ENCODE results near the gene DRC7. TPM values are rescaled to one million over a fixed set of nuclear protein-coding genes. Genes with fewer than 3 reads are reported as not detected.

DRC7 gene
- total and polyA plus RNA-seq, 5 experiments from 2014 or later, result not detected

DNA sequence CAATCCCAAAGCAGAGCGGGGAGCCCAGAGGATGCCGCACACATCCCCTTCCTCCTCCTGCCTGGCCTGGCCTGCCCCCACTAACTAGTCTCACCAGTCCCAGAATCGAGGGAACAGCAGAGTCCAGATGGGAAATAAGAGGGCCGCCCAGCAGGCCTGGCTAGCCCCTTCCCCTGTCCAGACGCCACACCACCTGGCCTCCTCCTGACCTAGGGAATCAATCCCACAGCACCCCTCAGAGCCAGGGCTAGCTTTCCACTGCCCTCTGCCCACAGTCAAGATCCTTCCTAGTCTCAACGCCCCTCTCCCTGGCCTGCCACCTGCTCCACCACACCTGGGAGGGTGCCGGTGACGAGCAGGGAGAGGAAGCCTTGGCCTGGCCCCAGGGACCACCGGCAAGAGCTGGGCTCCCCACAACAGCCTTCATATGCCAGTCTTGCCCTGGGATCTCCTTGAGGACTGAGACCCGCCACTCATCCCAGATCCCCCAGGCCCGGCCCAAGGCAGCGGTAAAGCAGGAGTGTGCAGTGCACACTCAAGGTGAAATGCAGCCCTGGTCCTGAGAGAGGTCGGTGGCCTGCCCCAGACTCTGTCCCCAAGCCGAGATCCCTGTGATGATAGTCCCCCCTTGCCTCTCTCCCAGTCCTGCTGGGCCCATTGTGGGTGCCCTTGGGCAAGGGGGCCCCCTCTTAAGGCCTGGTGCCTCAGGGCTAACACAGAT, 68.8 kb downstream of the DRC7 start:
- Mint-ChIP-seq H3K27me3 (no peaks in the 10 kb centered on the region), H3K9me3 (no peaks in the 10 kb centered on the region), H3K27ac (no peak overlapping the region), H3K4me1 (no peaks in the 10 kb centered on the region), H3K4me3 (no peak overlapping the region), H3K36me3 (no peaks in the 10 kb centered on the region)
- DNase-seq (no peak), ATAC-seq (no peak)
- POLR2A ChIA-PET, result no interaction called here

GRCh38 chr16:57764006-57764340, 69.4 kb downstream of the DRC7 start:
- no peaks in the 10 kb centered on the region for H3K4me1 Mint-ChIP-seq
- no peaks in the 10 kb centered on the region for H3K36me3 Mint-ChIP-seq
- no peak overlapping the region for H3K4me3 Mint-ChIP-seq
- H3K27ac Mint-ChIP-seq, result no peak overlapping the region
- POLR2A ChIA-PET, result no interaction called here
- DNase-seq (no peak), ATAC-seq (no peak)
- no peaks in the 10 kb centered on the region for H3K9me3 Mint-ChIP-seq
- H3K27me3 Mint-ChIP-seq, result no peaks in the 10 kb centered on the region

DNA sequence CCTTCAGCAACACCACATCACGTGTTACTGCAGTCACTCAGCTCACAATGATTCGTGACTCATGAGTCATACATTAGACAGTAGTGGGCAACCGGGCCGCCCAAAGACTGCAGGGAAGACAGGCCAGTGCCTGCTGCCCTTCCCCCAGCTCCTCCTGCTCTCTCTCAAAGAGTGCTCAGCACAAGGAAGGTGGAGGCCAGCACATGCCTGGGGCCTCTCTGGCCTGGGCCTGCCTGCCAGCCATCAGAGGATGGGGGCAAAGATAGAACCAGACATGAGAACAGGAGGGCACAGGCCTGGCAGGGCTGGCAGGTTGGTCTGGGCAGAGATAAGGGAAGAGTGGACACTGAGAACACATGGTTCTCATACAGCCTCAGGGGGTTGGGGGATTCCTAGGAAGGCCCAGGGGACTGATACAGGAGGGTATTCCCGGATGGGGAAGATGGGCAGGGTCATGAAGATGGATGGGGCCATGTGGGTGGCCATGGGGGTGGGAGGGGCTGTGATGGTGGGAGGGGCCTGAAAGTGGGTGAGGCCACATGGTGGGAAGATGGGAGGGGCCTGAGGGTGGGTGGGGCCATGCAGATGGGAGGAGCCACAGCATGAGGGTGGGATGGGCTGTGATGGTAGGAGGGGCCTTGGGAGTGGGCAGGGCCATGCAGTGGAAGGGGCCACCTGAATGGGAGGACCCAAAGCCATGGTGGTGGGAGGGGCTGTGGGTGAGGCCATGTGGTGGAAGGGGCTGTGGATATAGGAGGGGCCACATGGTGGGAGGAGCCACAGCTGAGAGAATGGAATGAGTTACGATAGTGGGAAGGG, 69.9 kb downstream of the DRC7 start:
- Mint-ChIP-seq H3K27me3 (no peaks in the 10 kb centered on the region), H3K27ac (no peak overlapping the region), H3K9me3 (no peaks in the 10 kb centered on the region), H3K4me3 (no peak overlapping the region), H3K36me3 (no peaks in the 10 kb centered on the region), H3K4me1 (no peaks in the 10 kb centered on the region)
- POLR2A ChIA-PET, result no interaction called here
- ATAC-seq (peak; percentile 53 to 54), DNase-seq (peak in 2 of 10 donors; percentile 27 to 30)

DNA sequence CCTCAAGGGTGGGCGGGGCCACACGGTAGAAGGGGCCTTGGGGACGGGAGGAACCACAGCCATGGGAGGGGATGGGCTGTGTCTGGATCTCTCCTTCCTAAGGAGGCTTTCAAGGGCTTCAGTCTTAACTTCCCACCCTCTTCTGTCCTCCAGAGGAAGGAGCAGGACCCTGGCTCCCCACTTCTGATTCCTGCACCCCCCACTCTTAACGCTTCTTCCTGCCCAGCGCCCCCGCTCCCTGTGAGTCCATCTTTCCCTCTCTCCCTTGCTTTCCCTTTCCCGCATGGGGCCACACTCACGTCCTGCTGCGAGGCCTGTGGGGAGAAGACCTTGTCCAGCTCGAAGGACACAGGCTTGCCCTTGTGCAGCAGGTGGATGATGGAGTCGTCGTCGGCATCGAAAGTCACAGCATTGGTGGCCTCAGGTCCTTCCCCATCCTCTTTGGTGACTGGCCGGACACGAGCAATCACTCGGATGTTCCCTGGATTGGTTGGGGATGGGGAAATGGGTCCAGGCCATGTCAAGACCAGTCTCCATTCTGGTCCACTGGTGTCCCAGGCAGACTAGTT, 70.6 kb downstream of the DRC7 start:
- Mint-ChIP-seq H3K9me3 (no peaks in the 10 kb centered on the region), H3K27me3 (no peaks in the 10 kb centered on the region), H3K36me3 (no peaks in the 10 kb centered on the region), H3K4me1 (no peaks in the 10 kb centered on the region), H3K4me3 (no peak overlapping the region), H3K27ac (no peak overlapping the region)
- DNase-seq (no peak), ATAC-seq (no peak)
- POLR2A ChIA-PET, result no interaction called here

DNA sequence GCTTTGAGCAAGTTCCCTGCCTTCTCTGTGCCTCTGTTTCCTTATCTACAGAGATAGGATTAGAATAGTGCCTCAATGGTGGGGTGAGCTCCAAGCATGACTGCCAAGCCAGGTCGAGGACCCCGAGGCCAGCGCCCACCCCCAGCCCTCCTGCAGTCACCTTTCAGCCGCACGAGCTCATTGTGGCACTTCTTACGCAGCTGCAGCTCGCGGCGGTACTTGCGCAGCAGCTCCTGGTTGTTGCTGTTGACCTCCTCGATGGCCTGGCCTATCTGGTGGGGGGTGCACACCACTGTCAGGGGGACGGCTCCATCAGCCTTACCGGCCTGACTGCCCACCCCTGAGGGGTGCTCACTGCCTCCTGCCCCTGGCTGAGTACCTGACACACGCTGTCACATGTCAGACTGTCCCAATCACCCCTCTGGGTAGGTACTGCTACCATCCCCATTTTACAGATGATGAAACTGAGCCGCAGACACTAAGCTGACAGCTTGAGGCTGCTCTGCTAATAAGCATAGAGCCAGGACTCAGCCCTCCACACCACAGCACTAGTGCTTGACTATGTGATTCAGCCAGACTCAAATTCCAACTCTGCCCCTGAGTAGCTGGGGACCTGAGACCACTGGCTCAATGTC, 72.2 kb downstream of the DRC7 start:
- Mint-ChIP-seq H3K9me3 (no peaks in the 10 kb centered on the region), H3K4me1 (no peaks in the 10 kb centered on the region), H3K4me3 (no peak overlapping the region), H3K27me3 (no peaks in the 10 kb centered on the region), H3K36me3 (no peaks in the 10 kb centered on the region), H3K27ac (no peak overlapping the region)
- DNase-seq (no peak), ATAC-seq (no peak)
- POLR2A ChIA-PET, result no interaction called here

GRCh38 chr16:57769541-57770145, 75.0 kb downstream of the DRC7 start:
- Mint-ChIP-seq H3K9me3 (no peaks in the 10 kb centered on the region), H3K4me3 (no peak overlapping the region), H3K27me3 (no peaks in the 10 kb centered on the region), H3K4me1 (no peaks in the 10 kb centered on the region), H3K36me3 (no peaks in the 10 kb centered on the region), H3K27ac (no peak overlapping the region)
- POLR2A ChIA-PET, result no interaction called here
- ATAC-seq, result no peak
- DNase-seq, result peak in 1 of 10 donors; percentile 43

- Mint-ChIP-seq H3K4me1 (no peaks in the 10 kb centered on the region), H3K27me3 (no peaks in the 10 kb centered on the region), H3K4me3 (no peak overlapping the region), H3K36me3 (no peaks in the 10 kb centered on the region), H3K9me3 (no peaks in the 10 kb centered on the region), H3K27ac (no peak overlapping the region)
- peak in 1 of 10 donors; percentile 60 for DNase-seq
- no peak for ATAC-seq
- POLR2A ChIA-PET, result no interaction called here
These were observed 75.8 kb downstream of the DRC7 start for GRCh38 chr16:57770361-57770760.

DNA sequence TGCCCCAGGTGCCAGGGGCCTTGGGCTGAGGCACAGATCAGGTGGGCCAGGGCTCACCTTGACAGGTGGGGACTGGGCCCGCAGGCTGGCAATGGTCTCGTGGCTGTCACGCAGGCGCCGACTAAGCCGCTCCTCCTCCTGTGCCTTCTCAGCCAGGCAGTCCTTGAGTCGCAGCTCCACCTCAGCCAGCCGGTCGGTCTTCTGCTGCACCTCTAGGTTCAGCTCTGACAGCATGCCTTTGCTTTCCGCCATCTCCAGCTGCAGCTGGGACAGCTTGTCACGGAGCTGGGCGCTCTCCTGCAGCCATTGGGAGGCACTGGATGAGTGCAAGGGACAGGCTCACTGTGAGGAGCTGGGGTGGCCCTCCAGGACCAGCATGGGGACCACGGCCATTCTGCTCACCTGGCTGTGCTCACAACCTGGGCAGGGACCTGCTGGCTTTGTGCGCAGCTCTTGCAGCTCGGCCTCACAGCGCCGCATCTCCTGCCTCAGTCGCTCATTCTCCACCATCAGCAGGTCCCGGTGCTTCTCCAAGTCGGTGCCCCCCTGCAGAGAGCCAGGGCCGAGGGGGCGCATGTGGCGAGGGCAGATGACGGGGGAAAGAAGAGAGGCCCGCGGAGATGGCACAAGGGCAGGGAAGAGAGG, 76.7 kb downstream of the DRC7 start:
- POLR2A ChIA-PET, result no interaction called here
- no peaks in the 10 kb centered on the region for H3K9me3 Mint-ChIP-seq
- H3K4me3 Mint-ChIP-seq, result no peak overlapping the region
- H3K27me3 Mint-ChIP-seq, result no peaks in the 10 kb centered on the region
- no peaks in the 10 kb centered on the region for H3K4me1 Mint-ChIP-seq
- no peaks in the 10 kb centered on the region for H3K36me3 Mint-ChIP-seq
- ATAC-seq (no peak), DNase-seq (no peak)
- H3K27ac Mint-ChIP-seq, result no peak overlapping the region

- ATAC-seq, result no peak
- DNase-seq, result no peak
- no peaks in the 10 kb centered on the region for H3K9me3 Mint-ChIP-seq
- no peaks in the 10 kb centered on the region for H3K36me3 Mint-ChIP-seq
- H3K4me3 Mint-ChIP-seq, result no peak overlapping the region
- POLR2A ChIA-PET, result no interaction called here
- no peak overlapping the region for H3K27ac Mint-ChIP-seq
- H3K27me3 Mint-ChIP-seq, result no peaks in the 10 kb centered on the region
- no peaks in the 10 kb centered on the region for H3K4me1 Mint-ChIP-seq
These were observed 78.4 kb downstream of the DRC7 start for GRCh38 chr16:57773019-57773418.

GRCh38 chr16:57773655-57774295, 79.2 kb downstream of the DRC7 start:
- ATAC-seq (no peak), DNase-seq (no peak)
- H3K9me3 Mint-ChIP-seq, result no peaks in the 10 kb centered on the region
- H3K4me3 Mint-ChIP-seq, result no peak overlapping the region
- no peak overlapping the region for H3K27ac Mint-ChIP-seq
- H3K36me3 Mint-ChIP-seq, result no peaks in the 10 kb centered on the region
- POLR2A ChIA-PET, result no interaction called here
- H3K27me3 Mint-ChIP-seq, result no peaks in the 10 kb centered on the region
- H3K4me1 Mint-ChIP-seq, result no peaks in the 10 kb centered on the region

- H3K27me3 Mint-ChIP-seq, result no peaks in the 10 kb centered on the region
- no peaks in the 10 kb centered on the region for H3K9me3 Mint-ChIP-seq
- ATAC-seq, result no peak
- DNase-seq, result no peak
- no peaks in the 10 kb centered on the region for H3K4me1 Mint-ChIP-seq
- POLR2A ChIA-PET, result no interaction called here
- no peaks in the 10 kb centered on the region for H3K36me3 Mint-ChIP-seq
- no peak overlapping the region for H3K4me3 Mint-ChIP-seq
- peak overlapping the region in 1 of 10 donors; percentile 28 for H3K27ac Mint-ChIP-seq
These were observed 80.2 kb downstream of the DRC7 start for GRCh38 chr16:57774705-57775285.
